KMS-11 (cell line): ENCODE data around the gene B3GNT9.

Experiments used
- H2AFZ ChIP-seq: fragments of 200-600 bp; sonication (generic); 2 replicates; pipeline ENCODE4 v1.6.1; 2016; ENCODE audit warnings: antibody characterized with exemption, mixed run types, low read depth
- H3K27ac ChIP-seq: fragments of 200-600 bp; sonication (generic); 2 replicates; pipeline ENCODE4 v1.6.1; 2016; ENCODE audit warnings: mild to moderate bottlenecking, mixed run types
- H3K27me3 ChIP-seq: fragments of 200-600 bp; sonication (generic); 2 replicates; pipeline ENCODE4 v1.6.1; 2017; ENCODE audit warnings: mild to moderate bottlenecking, low read depth, mixed run types, moderate library complexity; ENCODE audit not compliant: insufficient read depth
- H3K36me3 ChIP-seq: fragments of 200-600 bp; sonication (generic); 2 replicates; pipeline ENCODE4 v1.6.1; 2017; ENCODE audit warnings: mild to moderate bottlenecking, mixed run types; ENCODE audit not compliant: insufficient read depth
- H3K4me1 ChIP-seq: fragments of 200-600 bp; sonication (generic); 2 replicates; pipeline ENCODE4 v1.6.1; 2016; ENCODE audit warnings: mild to moderate bottlenecking, low read depth, mixed run types; ENCODE audit not compliant: poor library complexity, severe bottlenecking
- H3K4me2 ChIP-seq: fragments of 200-600 bp; sonication (generic); 2 replicates; pipeline ENCODE4 v1.7.0; 2016; ENCODE audit warnings: mild to moderate bottlenecking, mixed run types
- H3K4me3 ChIP-seq: fragments of 200-600 bp; sonication (generic); IDR thresholded peaks from 2 replicates; pipeline ENCODE4 v1.6.1; 2017; ENCODE audit warnings: low read depth, low read length, mixed read lengths; ENCODE audit not compliant: insufficient read depth
- H3K79me2 ChIP-seq: fragments of 200-600 bp; sonication (generic); 2 replicates; pipeline ENCODE4 v1.6.1; 2016; ENCODE audit warnings: low read depth, mixed run types; ENCODE audit not compliant: insufficient read depth
- H3K9ac ChIP-seq: fragments of 200-600 bp; sonication (generic); 2 replicates; pipeline ENCODE4 v1.6.1; 2016; ENCODE audit warnings: mild to moderate bottlenecking, mixed run types
- H4K20me1 ChIP-seq: fragments of 200-600 bp; sonication (generic); 2 replicates; pipeline ENCODE4 v1.6.1; 2016; ENCODE audit warnings: mild to moderate bottlenecking, mixed run types; ENCODE audit not compliant: insufficient read depth
- CTCF ChIP-seq: fragments of 200-600 bp; sonication (generic); conservative IDR thresholded peaks from 2 replicates; pipeline ENCODE4 v1.6.1; 2017; ENCODE audit warnings: low read depth, mild to moderate bottlenecking, antibody characterized with exemption, low read length, moderate library complexity, mixed read lengths

The B3GNT9 gene

GRCh38 chr16:67144943-67145342 is 5.9 kb downstream of the B3GNT9 start:
- H3K79me2 ChIP-seq = no peaks in the 10 kb centered on the region
- TF ChIP-seq CTCF = no peak
- no peak overlapping the region for H3K27ac ChIP-seq
- H3K27me3 ChIP-seq = no peaks in the 10 kb centered on the region
- H3K36me3 ChIP-seq = peaks cover 4% of the 10 kb centered on the region; the same call in 1 of the 2 replicates
- H3K4me3 ChIP-seq = no peak overlapping the region
- H3K4me2 ChIP-seq = no peak overlapping the region
- no peaks in the 10 kb centered on the region for H3K4me1 ChIP-seq
- no peak overlapping the region for H3K9ac ChIP-seq
- no peaks in the 10 kb centered on the region for H4K20me1 ChIP-seq
- H2AFZ ChIP-seq = no peak overlapping the region

- Histone ChIP-seq H3K27me3 (no peaks in the 10 kb centered on the region), H3K79me2 (no peaks in the 10 kb centered on the region), H3K27ac (no peak overlapping the region), H3K4me3 (no peak overlapping the region), H3K4me1 (no peaks in the 10 kb centered on the region), H4K20me1 (no peaks in the 10 kb centered on the region), H3K9ac (no peak overlapping the region), H3K36me3 (peaks cover 4% of the 10 kb centered on the region; the same call in 1 of the 2 replicates), H3K4me2 (no peak overlapping the region), H2AFZ (no peak overlapping the region)
- no peak for TF ChIP-seq CTCF
Observed at GRCh38 chr16:67142342-67142741, 8.5 kb downstream of the B3GNT9 start.

DNA sequence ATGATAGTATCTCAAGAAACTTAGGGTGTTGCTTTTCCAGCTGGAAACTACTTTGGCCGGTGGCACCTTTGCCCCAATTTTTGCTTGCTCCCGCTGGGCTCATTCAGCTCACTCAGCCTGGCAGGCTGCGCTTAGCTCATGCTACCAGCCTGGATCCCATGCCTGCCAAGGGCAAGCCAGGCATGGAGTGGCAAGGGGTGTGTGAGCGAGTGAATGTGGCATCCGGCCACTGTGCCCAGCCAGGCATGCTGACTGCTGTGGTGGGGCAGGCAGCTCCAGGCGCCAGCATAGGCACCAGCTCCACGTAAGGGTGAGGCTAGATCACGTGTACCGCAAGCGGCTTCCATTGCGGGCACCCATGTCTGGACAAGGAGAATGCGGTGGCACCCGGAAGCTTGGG is 9.4 kb downstream of the B3GNT9 start:
- Histone ChIP-seq H2AFZ (no peak overlapping the region), H3K4me1 (no peaks in the 10 kb centered on the region), H3K36me3 (peaks cover 4% of the 10 kb centered on the region; the same call in 1 of the 2 replicates), H3K79me2 (no peaks in the 10 kb centered on the region), H3K4me2 (no peak overlapping the region), H3K27me3 (no peaks in the 10 kb centered on the region), H4K20me1 (no peaks in the 10 kb centered on the region), H3K27ac (no peak overlapping the region), H3K9ac (no peak overlapping the region), H3K4me3 (no peak overlapping the region)
- no peak for TF ChIP-seq CTCF

GRCh38 chr16:67137605-67138004 is 13.2 kb downstream of the B3GNT9 start:
- Histone ChIP-seq H2AFZ (no peak overlapping the region), H3K9ac (no peak overlapping the region), H3K79me2 (no peaks in the 10 kb centered on the region), H3K27me3 (no peaks in the 10 kb centered on the region), H3K4me2 (no peak overlapping the region), H3K4me1 (no peaks in the 10 kb centered on the region), H3K36me3 (no peaks in the 10 kb centered on the region), H3K27ac (no peak overlapping the region), H3K4me3 (no peak overlapping the region), H4K20me1 (no peaks in the 10 kb centered on the region)
- no peak for TF ChIP-seq CTCF
